Activated naive CD4-positive, alpha-beta T cell (primary cell): Measurements from ENCODE around the gene DIPK2A.

Experiments used
- DNase-seq, 4 experiments: peaks; one replicate each; lab custom pipeline; 2025; lab: John Stamatoyannopoulos, UW

Gene DIPK2A

GRCh38 chr3:143974271-143975238, 2.9 kb downstream of the DIPK2A start:
- no peak for DNase-seq

GRCh38 chr3:143975554-143976152, 4.0 kb downstream of the DIPK2A start:
- no peak for DNase-seq

GRCh38 chr3:143977341-143978262, 6.0 kb downstream of the DIPK2A start:
- no peak for DNase-seq

GRCh38 chr3:143978263-143978631, 6.6 kb downstream of the DIPK2A start:
- DNase-seq, result no peak

GRCh38 chr3:143979041-143979440, 7.4 kb downstream of the DIPK2A start:
- no peak for DNase-seq

- DNase-seq, result no peak
Measured at GRCh38 chr3:143979813-143980212, 8.2 kb downstream of the DIPK2A start.

GRCh38 chr3:143988306-143988705, 16.7 kb downstream of the DIPK2A start:
- no peak for DNase-seq

- no peak for DNase-seq
Measured at GRCh38 chr3:143989461-143989860, 17.8 kb downstream of the DIPK2A start.

GRCh38 chr3:143991713-143992112, 20.1 kb downstream of the DIPK2A start:
- DNase-seq, result no peak

- no peak for DNase-seq
Measured at GRCh38 chr3:143998266-143998665, 26.6 kb downstream of the DIPK2A start.

- DNase-seq, result no peak
Measured at GRCh38 chr3:144003051-144003450, 31.4 kb downstream of the DIPK2A start.

GRCh38 chr3:144010371-144010770, 38.7 kb downstream of the DIPK2A start:
- no peak for DNase-seq

- no peak for DNase-seq
Measured at GRCh38 chr3:144011251-144011799, 39.7 kb downstream of the DIPK2A start.

GRCh38 chr3:144015133-144015532, 43.5 kb downstream of the DIPK2A start:
- DNase-seq, result no peak

GRCh38 chr3:144018776-144019175, 47.2 kb downstream of the DIPK2A start:
- no peak for DNase-seq
